Neural cell (in vitro differentiated cells): ENCODE measurements around the gene C12orf42. TPM values are rescaled to one million over a fixed set of nuclear protein-coding genes. Genes with fewer than 3 reads are reported as not detected.

Experiments
- H2AFZ ChIP-seq: fragments of 200-600, 300-800 bp; sonication (generic), shearing (Covaris generic); 2 replicates; pipeline ENCODE4 v1.6.0; 2014; ENCODE audit warnings: low read depth, mild to moderate bottlenecking, antibody characterized with exemption, low read length, moderate library complexity
- H3F3A ChIP-seq: fragments of 200-600 bp; shearing (Covaris generic); 2 replicates; pipeline ENCODE4 v1.6.1; 2016; ENCODE audit warnings: mild to moderate bottlenecking, moderate library complexity, mixed read lengths, antibody characterized with exemption, low read length; ENCODE audit not compliant: insufficient read depth, poor library complexity, severe bottlenecking
- H3K27ac ChIP-seq: fragments of 200-600, 300-800 bp; sonication (generic), shearing (Covaris generic); 2 replicates; pipeline ENCODE4 v1.5.1; 2014; ENCODE audit warnings: mild to moderate bottlenecking, low read length, moderate library complexity
- H3K27me3 ChIP-seq: fragments of 300-800, 200-600 bp; sonication (generic), shearing (Covaris generic); 2 replicates; pipeline ENCODE4 v1.6.0; 2014; ENCODE audit warnings: mild to moderate bottlenecking, low read depth, low read length, moderate library complexity; ENCODE audit not compliant: insufficient read depth
- H3K36me3 ChIP-seq: fragments of 300-800, 200-600 bp; sonication (generic), shearing (Covaris generic); 2 replicates; pipeline ENCODE4 v1.5.1; 2014; ENCODE audit warnings: mild to moderate bottlenecking, antibody characterized with exemption, low read length, moderate library complexity; ENCODE audit not compliant: insufficient read depth
- H3K4me2 ChIP-seq: fragments of 300-800, 200-600 bp; sonication (generic), shearing (Covaris generic); 2 replicates; pipeline ENCODE4 v1.6.0; 2014; ENCODE audit warnings: mild to moderate bottlenecking, low read length
- H3K4me3 ChIP-seq: fragments of 300-800, 200-600 bp; sonication (generic), shearing (Covaris generic); 2 replicates; pipeline ENCODE4 v1.5.1; 2014; ENCODE audit warnings: mild to moderate bottlenecking, low read length, moderate library complexity
- H3K79me2 ChIP-seq: fragments of 200-600 bp; shearing (Covaris generic); replicated peaks from 2 replicates; pipeline ENCODE4 v1.6.0; 2014; ENCODE audit warnings: mild to moderate bottlenecking, low read length, moderate library complexity; ENCODE audit not compliant: insufficient read depth
- H3K9ac ChIP-seq: fragments of 300-800, 200-600 bp; sonication (generic), shearing (Covaris generic); 2 replicates; pipeline ENCODE4 v1.6.1; 2016; ENCODE audit warnings: mild to moderate bottlenecking, low read length, mixed read lengths
- H3K9me2 ChIP-seq: fragments of 200-600 bp; shearing (Covaris generic); 2 replicates; pipeline ENCODE4 v1.6.1; 2016; ENCODE audit warnings: mild to moderate bottlenecking, low read length, mixed read lengths; ENCODE audit not compliant: insufficient read depth
- H3K9me3 ChIP-seq: fragments of 200-600, 300-800 bp; sonication (generic), shearing (Covaris generic); 2 replicates; pipeline ENCODE4 v1.6.1; 2016; ENCODE audit warnings: mild to moderate bottlenecking, mixed run types, low read length, moderate library complexity, mixed read lengths
- H4K20me1 ChIP-seq: fragments of 200-600 bp; shearing (Covaris generic); 2 replicates; pipeline ENCODE4 v1.6.1; 2016; ENCODE audit warnings: mild to moderate bottlenecking, mixed run types; ENCODE audit not compliant: insufficient read depth
- CTCF ChIP-seq: fragments of 450-650 bp; IDR thresholded peaks from 2 replicates; pipeline ENCODE4 v1.5.1; 2014; ENCODE audit warnings: antibody characterized with exemption, mild to moderate bottlenecking, moderate library complexity; ENCODE audit not compliant: poor library complexity, severe bottlenecking
- EP300 ChIP-seq: fragments of 450-650 bp; conservative IDR thresholded peaks from 2 replicates; pipeline ENCODE4 v1.6.1; 2014; ENCODE audit warnings: antibody characterized with exemption, mild to moderate bottlenecking, moderate library complexity; ENCODE audit not compliant: poor library complexity, severe bottlenecking
- EZH2 ChIP-seq: fragments of 200-600, 300-800 bp; shearing (Covaris generic), sonication (generic); IDR thresholded peaks from 2 replicates; pipeline ENCODE4 v1.6.1; 2014; ENCODE audit warnings: antibody characterized with exemption, low read length, borderline replicate concordance, mild to moderate bottlenecking; ENCODE audit not compliant: insufficient read depth, poor library complexity, severe bottlenecking
- MXI1 ChIP-seq: fragments of 450-650 bp; conservative IDR thresholded peaks from 2 replicates; pipeline ENCODE4 v1.6.1; 2014; ENCODE audit warnings: antibody characterized with exemption, mild to moderate bottlenecking; ENCODE audit not compliant: poor library complexity, severe bottlenecking
- POLR2AphosphoS5 ChIP-seq: IDR thresholded peaks from 2 replicates; pipeline ENCODE4 v1.6.1; 2012
- RAD21 ChIP-seq: fragments of 450-650 bp; conservative IDR thresholded peaks from 2 replicates; pipeline ENCODE4 v1.6.1; 2014; ENCODE audit warnings: antibody characterized with exemption, mild to moderate bottlenecking, moderate library complexity
- REST ChIP-seq: IDR thresholded peaks from 2 replicates; pipeline ENCODE4 v1.6.1; 2012; ENCODE audit warnings: borderline replicate concordance
- SMC3 ChIP-seq: fragments of 450-650 bp; conservative IDR thresholded peaks from 2 replicates; pipeline ENCODE4 v1.6.1; 2014; ENCODE audit warnings: antibody characterized with exemption, mild to moderate bottlenecking, moderate library complexity; ENCODE audit not compliant: poor library complexity
- TAF1 ChIP-seq: IDR thresholded peaks from 2 replicates; pipeline ENCODE4 v1.6.1; 2012; ENCODE audit warnings: low read depth
- polyA plus RNA-seq: library from polyadenylated mRNA; depleted of rRNA; stranded (reverse); fragments of >200 nt; gene quantifications from 2 replicates; pipeline ENCODE4 v1.2.3, GENCODE V29; 2014

C12orf42 gene
- polyA plus RNA-seq, 1 donor from 2014 or later = 0.54 TPM

- Histone ChIP-seq H3K9me2 (no peaks in the 10 kb centered on the region), H3K27me3 (no peaks in the 10 kb centered on the region), H3K27ac (no peak overlapping the region), H3K4me2 (no peak overlapping the region), H4K20me1 (no peaks in the 10 kb centered on the region), H3K36me3 (no peaks in the 10 kb centered on the region), H3K9ac (no peak overlapping the region), H3K79me2 (no peaks in the 10 kb centered on the region), H3K4me3 (no peak overlapping the region), H3K9me3 (no peaks in the 10 kb centered on the region), H2AFZ (no peak overlapping the region), H3F3A (no peaks in the 10 kb centered on the region)
- TF ChIP-seq MXI1 (no peak), TAF1 (no peak), REST (no peak), EZH2 (no peak), RAD21 (no peak), SMC3 (no peak), EP300 (no peak), CTCF (no peak), POLR2AphosphoS5 (no peak)
These were observed 25.0 kb upstream of the C12orf42 start for GRCh38 chr12:103520686-103521215.

GRCh38 chr12:103519632-103520031 is 23.9 kb upstream of the C12orf42 start:
- Histone ChIP-seq H3K27ac (no peak overlapping the region), H3F3A (no peaks in the 10 kb centered on the region), H3K79me2 (no peaks in the 10 kb centered on the region), H3K4me2 (no peak overlapping the region), H3K9me2 (no peaks in the 10 kb centered on the region), H3K9ac (no peak overlapping the region), H3K36me3 (no peaks in the 10 kb centered on the region), H2AFZ (no peak overlapping the region), H3K9me3 (no peaks in the 10 kb centered on the region), H3K27me3 (no peaks in the 10 kb centered on the region), H4K20me1 (no peaks in the 10 kb centered on the region), H3K4me3 (no peak overlapping the region)
- TF ChIP-seq POLR2AphosphoS5 = no peak
- TF ChIP-seq EZH2 = no peak

GRCh38 chr12:103518899-103519298 is 23.1 kb upstream of the C12orf42 start:
- H3F3A ChIP-seq = no peaks in the 10 kb centered on the region
- no peaks in the 10 kb centered on the region for H3K36me3 ChIP-seq
- H3K27me3 ChIP-seq = no peaks in the 10 kb centered on the region
- H3K27ac ChIP-seq = no peak overlapping the region
- no peaks in the 10 kb centered on the region for H3K9me3 ChIP-seq
- no peak overlapping the region for H2AFZ ChIP-seq
- no peaks in the 10 kb centered on the region for H3K9me2 ChIP-seq
- no peak overlapping the region for H3K9ac ChIP-seq
- H3K4me2 ChIP-seq = no peak overlapping the region
- no peaks in the 10 kb centered on the region for H4K20me1 ChIP-seq
- no peaks in the 10 kb centered on the region for H3K79me2 ChIP-seq
- no peak overlapping the region for H3K4me3 ChIP-seq
- TF ChIP-seq EP300 = no peak
- TF ChIP-seq SMC3 = no peak
- TF ChIP-seq CTCF = no peak
- TF ChIP-seq MXI1 = no peak
- no peak for TF ChIP-seq EZH2
- no peak for TF ChIP-seq TAF1
- TF ChIP-seq RAD21 = no peak
- TF ChIP-seq POLR2AphosphoS5 = no peak
